ENCODE results near the gene SLC19A1.

GRCh38 chr21:45450423-45451090 lies 91.7 kb downstream of the SLC19A1 start:
- TF ChIP-seq, protein P1, sequence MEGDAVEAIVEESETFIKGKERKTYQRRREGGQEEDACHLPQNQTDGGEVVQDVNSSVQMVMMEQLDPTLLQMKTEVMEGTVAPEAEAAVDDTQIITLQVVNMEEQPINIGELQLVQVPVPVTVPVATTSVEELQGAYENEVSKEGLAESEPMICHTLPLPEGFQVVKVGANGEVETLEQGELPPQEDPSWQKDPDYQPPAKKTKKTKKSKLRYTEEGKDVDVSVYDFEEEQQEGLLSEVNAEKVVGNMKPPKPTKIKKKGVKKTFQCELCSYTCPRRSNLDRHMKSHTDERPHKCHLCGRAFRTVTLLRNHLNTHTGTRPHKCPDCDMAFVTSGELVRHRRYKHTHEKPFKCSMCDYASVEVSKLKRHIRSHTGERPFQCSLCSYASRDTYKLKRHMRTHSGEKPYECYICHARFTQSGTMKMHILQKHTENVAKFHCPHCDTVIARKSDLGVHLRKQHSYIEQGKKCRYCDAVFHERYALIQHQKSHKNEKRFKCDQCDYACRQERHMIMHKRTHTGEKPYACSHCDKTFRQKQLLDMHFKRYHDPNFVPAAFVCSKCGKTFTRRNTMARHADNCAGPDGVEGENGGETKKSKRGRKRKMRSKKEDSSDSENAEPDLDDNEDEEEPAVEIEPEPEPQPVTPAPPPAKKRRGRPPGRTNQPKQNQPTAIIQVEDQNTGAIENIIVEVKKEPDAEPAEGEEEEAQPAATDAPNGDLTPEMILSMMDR (IDR thresholded peaks at IDR 0.05 in 4 of 5, conservative IDR thresholded peaks at IDR 0.05 in 1 of 5): no peak
- no peak for TF ChIP-seq POLR2A (IDR thresholded peaks at IDR 0.05)
